ENCODE measurements around the gene CORO7.

The CORO7 gene

DNA sequence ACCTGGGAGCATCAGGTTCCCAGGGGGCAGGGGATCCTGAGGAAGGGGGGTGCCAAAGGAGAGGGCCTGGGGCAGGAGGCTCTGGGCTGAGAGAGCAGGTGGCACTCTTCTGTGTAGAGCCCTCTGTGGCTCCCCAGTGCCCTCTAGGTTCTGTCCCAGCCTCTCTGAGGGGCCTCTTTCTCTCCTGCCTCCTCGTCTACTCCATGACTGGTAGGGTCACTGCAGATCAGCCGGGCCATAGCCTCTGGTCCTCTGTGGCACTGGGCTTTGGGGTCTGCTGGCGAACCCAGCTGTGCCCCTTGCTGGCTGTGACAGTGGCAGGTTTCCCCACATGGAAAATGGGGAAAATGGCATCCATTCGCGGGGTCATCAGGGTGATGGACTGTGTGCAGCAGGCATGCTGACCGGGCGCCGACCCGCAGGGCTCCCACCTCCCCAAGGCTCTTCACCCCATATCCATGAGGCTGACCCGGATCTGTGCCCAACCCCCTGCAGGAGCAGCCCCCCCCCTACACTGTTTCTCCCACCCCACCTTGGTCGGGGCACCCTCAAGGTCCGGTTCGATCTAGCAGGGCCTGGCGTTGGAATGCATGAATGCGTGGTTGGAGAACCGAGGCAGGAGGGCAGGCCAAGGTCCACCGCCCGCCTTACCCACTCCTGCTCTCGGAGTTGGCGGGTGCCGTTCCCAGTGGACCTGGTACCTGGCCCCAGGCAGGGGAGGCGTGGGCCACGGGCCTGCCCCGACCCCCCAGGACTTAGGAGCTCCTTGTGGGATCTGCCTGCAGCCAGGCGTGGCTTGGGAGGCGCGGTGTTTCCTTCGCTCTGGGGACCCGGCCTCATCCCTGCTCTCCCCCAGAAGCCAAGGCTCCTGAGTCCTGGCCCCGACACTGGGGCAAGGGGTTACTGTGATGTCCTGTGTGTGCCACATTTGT lies 94.0 kb downstream of the CORO7 start:
- no peak for DNase-seq (ENCODE audit: low read depth in 3 of 3)

DNA sequence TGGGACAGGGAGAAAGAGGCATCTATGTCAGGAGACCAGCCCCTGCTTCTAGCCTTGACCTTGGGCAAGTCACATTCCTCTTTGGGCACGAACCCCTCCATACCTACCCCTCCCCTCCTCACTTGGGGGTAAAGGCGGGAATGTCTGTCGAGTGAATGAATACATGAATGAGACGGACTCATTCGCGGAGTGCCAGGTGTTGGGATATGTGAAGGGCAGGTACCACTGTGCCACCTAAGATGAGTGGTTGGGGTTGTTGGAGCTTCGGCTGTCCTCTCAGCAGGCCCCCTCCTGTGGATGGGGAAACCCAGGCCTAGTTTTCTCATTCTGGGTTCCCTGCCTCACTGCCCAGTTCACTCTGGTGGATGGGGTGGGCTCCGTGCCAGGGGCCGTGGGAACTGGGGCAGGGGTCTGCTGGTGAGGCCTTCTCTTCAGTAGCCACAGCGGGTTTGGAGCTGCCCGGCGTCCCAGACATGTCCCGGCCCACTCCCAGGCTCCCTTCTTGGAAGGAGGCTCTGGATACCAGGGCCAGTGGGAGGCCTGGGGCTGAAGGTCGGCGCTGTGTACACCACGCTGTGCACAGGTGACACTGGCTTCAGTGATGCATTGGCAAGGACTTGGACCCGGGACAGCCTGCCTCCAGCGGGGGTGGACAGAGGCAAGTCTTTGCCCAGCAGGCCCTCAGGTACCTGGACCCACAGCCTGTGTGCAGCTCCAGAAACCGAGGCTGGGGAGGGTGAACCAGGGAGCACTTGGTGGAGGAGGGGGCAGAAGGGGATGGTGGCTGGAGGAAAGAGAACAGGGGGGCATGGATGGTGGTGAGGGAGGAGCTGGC lies 94.9 kb downstream of the CORO7 start:
- no peak for DNase-seq (ENCODE audit: low read depth in 3 of 3)

- no peak for DNase-seq (ENCODE audit: low read depth in 3 of 3)
Observed at GRCh38 chr16:4320571-4321137, 95.7 kb downstream of the CORO7 start.

- DNase-seq (ENCODE audit: low read depth in 3 of 3) = peak in 1 of 3 donors; percentile 31
Observed at GRCh38 chr16:4319454-4320421, 96.7 kb downstream of the CORO7 start.

GRCh38 chr16:4318967-4319366 lies 97.4 kb downstream of the CORO7 start:
- DNase-seq (ENCODE audit: low read depth in 3 of 3) = no peak

DNA sequence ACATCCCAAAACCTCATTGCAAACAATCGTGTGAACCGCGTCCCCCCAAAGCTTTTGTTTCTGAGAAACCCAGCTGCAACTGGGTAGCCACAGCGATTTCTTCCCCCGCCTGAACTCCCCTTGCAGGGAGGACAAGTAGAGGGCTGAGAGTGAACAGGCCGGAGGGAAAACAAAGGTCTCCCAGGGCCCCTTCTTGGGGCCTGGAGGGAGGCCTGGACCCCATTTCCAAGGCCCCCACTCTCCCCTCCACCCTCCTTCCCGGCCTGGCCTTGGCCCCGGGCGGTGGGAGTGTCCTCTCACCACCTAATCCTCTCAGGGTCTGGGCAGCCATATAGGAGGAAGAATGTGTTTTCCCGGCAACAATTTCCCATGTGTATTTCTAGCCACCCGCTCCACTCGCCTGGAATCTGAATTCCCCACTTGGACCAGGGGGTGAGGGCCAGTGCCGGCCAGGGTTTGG lies 97.9 kb downstream of the CORO7 start:
- no peak for DNase-seq (ENCODE audit: low read depth in 3 of 3)

DNA sequence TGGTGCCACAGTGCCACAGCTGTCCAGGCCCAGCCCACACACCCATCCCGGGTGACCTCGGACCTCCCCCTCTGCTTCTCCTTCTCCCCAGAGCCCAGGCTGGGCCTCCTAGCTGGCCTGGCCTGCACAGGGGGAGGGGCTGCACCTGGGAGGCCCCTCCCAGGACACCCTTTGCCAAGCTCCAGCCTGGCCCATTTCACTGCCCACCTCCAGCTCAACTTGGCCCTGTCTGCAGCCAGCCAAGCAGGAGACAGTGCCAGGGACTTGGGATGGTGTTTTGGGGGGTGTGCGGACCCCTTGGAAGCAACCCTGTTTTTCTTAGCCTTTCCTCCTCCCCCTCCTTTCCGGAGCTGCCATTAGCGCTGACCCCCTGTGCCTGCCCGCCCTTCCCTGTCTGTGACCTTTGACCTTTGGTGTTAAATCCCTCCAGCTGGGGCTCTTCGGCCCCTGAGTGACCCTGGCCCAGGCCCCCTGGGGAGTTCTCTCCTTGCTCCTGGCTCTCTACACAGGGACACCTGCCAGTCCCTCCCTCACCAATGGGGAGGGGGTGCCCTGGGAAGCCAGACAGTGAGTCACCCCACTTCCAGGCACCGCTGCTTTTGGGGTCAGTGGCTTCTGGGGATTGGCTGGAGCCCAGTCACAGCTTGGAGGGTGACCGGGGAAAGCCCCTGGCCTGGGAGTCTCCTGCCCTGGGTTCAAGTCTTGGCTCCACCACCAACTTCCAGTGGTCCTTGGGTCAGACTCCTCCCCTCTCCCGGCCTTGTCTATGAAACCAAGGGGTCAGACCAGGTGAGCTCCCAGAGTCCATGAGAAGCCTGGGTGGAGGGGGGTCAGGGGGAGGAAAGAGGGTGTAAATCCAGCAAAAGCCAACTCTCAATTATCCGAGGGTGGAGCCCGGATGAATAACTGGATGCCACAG lies 98.6 kb downstream of the CORO7 start:
- no peak for DNase-seq (ENCODE audit: low read depth in 3 of 3)

DNA sequence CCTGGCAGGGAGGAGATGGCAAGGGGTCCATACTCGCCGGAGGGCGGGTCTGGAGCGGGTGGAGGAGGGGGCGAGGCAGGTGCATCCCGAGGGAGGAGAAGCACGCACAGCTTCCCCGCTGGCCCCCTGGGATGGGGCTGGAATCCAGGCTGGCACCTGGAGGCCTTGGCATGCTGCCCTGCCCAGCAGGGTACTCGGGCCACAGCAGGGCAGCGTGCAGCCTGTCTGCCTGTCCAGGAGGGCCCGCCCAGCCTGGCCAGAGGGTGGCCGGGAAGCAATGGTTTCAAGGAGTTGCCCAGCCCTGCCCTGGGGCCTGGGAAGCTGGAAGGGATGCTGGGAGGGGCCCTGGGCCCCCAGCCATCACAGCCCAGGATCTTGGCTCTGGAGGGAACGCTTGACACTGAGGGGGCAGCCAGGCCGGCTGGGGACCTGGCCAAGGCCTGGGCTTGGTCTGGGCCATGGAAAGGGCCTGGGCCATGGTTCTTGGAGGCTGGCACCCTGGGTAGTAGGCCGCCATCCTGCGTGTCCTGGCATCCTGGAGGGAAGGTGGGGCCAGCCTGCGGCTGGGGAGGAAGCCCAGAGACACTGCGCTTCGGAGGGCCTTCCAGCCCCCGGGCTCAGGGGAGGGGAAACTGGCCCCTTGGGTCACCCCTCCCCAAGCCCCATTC lies 99.4 kb downstream of the CORO7 start:
- no peak for DNase-seq (ENCODE audit: low read depth in 3 of 3)

DNA sequence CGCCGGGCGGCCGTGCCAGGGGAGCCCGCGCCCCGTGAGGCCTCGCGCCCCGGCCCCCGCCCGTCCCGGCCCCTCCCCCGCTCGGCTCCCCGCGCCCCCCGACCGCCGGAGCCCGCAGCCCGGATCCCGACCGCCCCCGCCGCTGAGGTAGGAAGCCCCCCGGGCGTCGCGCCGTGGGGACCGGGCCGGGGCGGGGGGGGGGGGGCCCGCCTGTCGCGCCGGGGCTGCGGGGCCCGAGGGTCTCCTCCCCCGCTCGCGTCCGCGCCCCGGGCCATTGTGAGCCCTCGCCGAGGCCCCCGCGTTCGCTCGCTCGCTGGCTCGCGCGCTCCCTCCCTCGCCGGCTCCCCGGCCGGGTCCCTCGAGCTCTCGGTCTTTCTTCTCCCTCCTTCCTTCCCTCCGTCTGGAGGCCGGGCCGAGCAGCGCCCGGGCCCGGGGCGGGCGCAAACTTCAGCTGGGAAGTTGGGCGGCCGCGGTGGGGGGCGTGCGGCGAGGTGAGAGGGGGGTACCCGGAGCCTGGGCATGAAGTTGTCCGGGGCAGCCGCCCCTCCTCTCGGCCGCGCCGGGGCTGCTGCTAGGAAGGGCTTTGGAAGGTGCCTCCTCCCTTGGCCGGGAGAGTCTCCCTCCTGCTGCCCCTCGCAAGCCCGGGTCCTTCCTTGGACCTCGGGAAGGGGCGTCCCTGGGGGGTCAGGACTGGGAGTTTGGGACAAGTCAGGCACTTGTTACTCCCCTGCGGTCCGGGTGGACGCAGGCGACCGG lies 100.1 kb downstream of the CORO7 start:
- DNase-seq (ENCODE audit: low read depth in 3 of 3) = no peak

DNA sequence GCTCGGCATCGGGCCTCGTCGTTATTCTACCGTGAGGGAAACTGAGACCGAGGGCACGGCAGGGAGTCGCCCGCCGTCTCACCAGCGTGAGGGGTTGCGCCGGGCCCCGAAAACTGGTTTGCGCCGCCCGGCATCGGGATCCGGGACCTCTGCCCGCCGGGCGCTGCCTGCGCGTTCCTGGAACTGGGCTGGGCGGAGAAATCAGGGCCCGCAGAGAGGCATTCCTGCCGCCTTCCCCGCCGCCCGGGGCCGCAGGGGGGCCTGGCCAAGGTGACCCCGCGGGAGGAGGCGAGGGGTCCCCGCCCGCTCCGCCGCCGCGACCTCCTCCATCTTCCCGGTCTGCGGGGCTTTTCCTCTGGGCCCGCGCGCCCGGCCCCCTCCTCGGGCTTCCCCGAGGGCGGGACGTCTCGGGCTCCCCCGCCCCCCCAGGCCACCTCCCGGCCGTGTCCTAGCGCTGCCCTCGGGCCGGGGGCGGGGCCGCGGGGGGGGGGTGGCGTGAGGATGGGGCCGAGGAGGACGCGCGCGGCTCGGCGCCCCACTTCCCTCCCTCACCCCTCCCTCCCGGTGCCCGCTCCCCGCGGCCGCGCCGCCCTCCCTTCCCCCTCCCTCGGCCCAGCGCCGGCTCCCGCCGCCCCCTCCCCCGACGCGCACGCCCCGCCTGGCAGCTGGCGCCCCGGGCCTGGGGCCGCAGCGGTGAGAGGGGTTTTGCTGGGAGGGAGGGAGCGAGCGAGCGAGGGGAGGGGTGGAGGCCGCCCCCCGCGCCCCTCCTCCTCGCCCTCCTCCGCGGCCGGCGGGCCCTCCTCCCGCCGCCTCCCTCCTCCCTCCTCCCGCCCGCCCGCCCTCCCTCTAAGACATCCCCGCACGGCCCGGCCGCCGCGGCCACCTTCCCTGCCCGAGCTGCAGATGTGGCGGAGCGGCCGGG lies 100.9 kb downstream of the CORO7 start, which contains the start of gene GLIS2:
Gene GLIS2, plus strand, starts transcription at position 882 of the 922 bp plus-strand sequence. CDS start 16,214 bp downstream, outside the sequence.
- no peak for DNase-seq (ENCODE audit: low read depth in 3 of 3)

DNA sequence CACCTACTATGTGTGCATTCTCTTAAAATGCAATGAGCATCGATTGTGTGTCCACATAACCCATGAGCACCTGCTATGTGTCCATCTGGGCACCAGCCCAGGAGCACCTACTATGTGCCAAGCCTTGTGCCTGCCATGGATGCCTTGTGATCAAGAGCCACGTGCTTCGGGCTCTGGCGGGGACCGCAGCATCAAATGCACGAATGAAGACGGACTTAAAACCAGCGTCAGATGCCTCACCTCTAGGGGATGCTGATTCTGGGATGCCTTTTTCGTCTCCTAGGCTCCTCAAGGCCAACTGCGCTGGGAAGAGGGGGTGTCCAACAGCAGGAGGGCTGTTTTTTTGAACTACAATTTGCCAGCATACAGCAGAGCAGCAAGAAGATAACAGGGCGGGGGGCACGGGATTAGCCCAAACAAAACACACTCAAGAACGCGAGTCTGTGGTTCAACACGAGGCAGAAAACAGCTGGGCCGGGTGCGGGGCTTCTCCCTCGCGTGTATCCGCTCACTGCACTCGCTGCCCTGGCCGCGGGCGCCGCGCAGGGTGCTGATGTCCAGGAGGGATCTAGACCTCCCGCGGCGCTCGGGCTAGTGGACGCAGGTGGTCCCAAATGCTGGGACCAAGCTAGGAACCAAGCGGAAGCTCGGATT lies 101.7 kb downstream of the CORO7 start:
- DNase-seq (ENCODE audit: low read depth in 3 of 3) = no peak

- no peak for DNase-seq (ENCODE audit: low read depth in 3 of 3)
Observed at GRCh38 chr16:4313563-4314531, 102.5 kb downstream of the CORO7 start.

DNA sequence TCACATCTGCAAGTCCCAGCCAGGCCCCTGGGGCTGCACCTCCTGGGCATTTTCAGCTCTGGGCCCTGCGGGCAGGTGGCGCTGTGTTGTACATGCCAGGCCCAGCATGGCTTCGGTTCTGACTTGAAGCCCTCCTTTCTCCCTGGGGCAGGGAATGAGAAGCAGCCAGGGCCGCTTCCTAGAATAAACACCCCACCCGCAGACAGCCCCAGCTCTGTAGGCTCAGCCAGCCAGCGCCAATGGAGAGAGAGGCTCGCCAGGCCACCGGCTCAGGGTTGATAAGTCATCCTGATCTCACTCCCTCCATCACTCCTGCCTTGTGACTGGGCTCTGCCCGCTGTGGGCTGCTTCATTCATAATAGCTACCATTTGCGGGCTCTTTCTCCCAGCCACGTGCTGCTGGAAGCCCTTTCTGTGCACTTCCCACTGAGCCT lies 106.5 kb downstream of the CORO7 start:
- peak in 1 of 3 donors; percentile 31 for DNase-seq (ENCODE audit: low read depth in 3 of 3)

GRCh38 chr16:4309102-4309832 lies 107.1 kb downstream of the CORO7 start:
- DNase-seq (ENCODE audit: low read depth in 3 of 3) = no peak

Data from stimulated activated CD4-positive, alpha-beta T cell treated with anti-CD3 and anti-CD28 coated beads, TNF-alpha, amount 100 ng/mL, for 48 hours (primary cell).